ENCODE results near the gene TNIK.

TNIK gene

GRCh38 chr3:171177553-171177952 lies 282.7 kb downstream of the TNIK start:
- H3K27ac ChIP-seq: no peak overlapping the region
- TF ChIP-seq, protein P1, sequence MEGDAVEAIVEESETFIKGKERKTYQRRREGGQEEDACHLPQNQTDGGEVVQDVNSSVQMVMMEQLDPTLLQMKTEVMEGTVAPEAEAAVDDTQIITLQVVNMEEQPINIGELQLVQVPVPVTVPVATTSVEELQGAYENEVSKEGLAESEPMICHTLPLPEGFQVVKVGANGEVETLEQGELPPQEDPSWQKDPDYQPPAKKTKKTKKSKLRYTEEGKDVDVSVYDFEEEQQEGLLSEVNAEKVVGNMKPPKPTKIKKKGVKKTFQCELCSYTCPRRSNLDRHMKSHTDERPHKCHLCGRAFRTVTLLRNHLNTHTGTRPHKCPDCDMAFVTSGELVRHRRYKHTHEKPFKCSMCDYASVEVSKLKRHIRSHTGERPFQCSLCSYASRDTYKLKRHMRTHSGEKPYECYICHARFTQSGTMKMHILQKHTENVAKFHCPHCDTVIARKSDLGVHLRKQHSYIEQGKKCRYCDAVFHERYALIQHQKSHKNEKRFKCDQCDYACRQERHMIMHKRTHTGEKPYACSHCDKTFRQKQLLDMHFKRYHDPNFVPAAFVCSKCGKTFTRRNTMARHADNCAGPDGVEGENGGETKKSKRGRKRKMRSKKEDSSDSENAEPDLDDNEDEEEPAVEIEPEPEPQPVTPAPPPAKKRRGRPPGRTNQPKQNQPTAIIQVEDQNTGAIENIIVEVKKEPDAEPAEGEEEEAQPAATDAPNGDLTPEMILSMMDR (conservative IDR thresholded peaks at IDR 0.05): no peak
- TF ChIP-seq ZFX (IDR thresholded peaks at IDR 0.05): no peak

GRCh38 chr3:171177056-171177455 lies 283.1 kb downstream of the TNIK start:
- no peak for TF ChIP-seq ZFX (IDR thresholded peaks at IDR 0.05)
- TF ChIP-seq, protein P1 (conservative IDR thresholded peaks at IDR 0.05): no peak
- H3K27ac ChIP-seq: no peak overlapping the region

GRCh38 chr3:171176244-171176933 lies 283.8 kb downstream of the TNIK start:
- H3K27ac ChIP-seq: no peak overlapping the region
- TF ChIP-seq, protein P1 (conservative IDR thresholded peaks at IDR 0.05): no peak
- no peak for TF ChIP-seq ZFX (IDR thresholded peaks at IDR 0.05)

- TF ChIP-seq, protein P1 (conservative IDR thresholded peaks at IDR 0.05): no peak
- TF ChIP-seq ZFX (IDR thresholded peaks at IDR 0.05): no peak
- H3K27ac ChIP-seq: no peak overlapping the region
Observed at GRCh38 chr3:171175741-171176234, 284.4 kb downstream of the TNIK start.

- H3K27ac ChIP-seq: no peak overlapping the region
- TF ChIP-seq, protein P1 (conservative IDR thresholded peaks at IDR 0.05): no peak
Observed at GRCh38 chr3:171173736-171174135, 286.5 kb downstream of the TNIK start.

DNA sequence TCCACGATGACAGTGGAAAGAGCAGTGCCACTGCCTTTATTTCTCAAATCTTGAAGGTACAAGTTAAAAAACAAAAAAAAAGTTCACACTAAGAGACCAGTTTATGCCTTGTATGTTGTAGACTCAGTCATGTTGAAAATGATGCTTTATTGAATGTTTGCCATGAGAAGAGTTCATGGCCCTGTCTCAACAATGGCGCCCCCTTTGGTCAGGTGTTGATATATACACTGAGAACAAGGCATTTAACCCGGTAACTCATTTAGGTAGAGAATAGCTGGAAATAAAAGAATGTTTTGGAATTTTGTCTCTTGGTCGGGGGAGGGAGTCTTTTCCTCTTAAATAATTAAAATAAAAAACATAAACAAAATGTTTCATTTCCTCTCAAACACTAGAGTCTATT lies 288.1 kb downstream of the TNIK start:
- H3K27ac ChIP-seq: no peak overlapping the region
- TF ChIP-seq, protein P1 (conservative IDR thresholded peaks at IDR 0.05): peak; percentile 61
- no peak for TF ChIP-seq ZFX (IDR thresholded peaks at IDR 0.05)

- TF ChIP-seq ZFX (IDR thresholded peaks at IDR 0.05): no peak
- TF ChIP-seq, protein P1 (conservative IDR thresholded peaks at IDR 0.05): no peak
- no peak overlapping the region for H3K27ac ChIP-seq
Observed at GRCh38 chr3:171169866-171170265, 290.3 kb downstream of the TNIK start.
